Psoas muscle (tissue), 8 donors: ENCODE data around the gene ITGAD. TPM values are rescaled to one million over a fixed set of nuclear protein-coding genes. Genes with fewer than 3 reads are reported as not detected.

Source experiments
- ATAC-seq, 4 donors: fragments of 200-7000 bp; cut with Tn5 transposase; one replicate each; pipeline ENCODE4 v1.9.1; 2020; ENCODE audit warnings: moderate library complexity in 3 of 4, mild to moderate bottlenecking in 2 of 4
- DNase-seq, 2 donors: peaks; one replicate each; pipeline ENCODE4 v3.0.0-alpha.2; 2020
- H3K27ac ChIP-seq: fragments of 200-600 bp; one replicate; pipeline ENCODE4 v1.8.0; 2022
- H3K27me3 ChIP-seq, 3 donors: fragments of 200-600 bp in 1 of 3; one replicate each; pipeline versions ENCODE4 v1.6.1 to v1.8.0; 2013 to 2022; ENCODE audit warnings: low read length in 2 of 3, mild to moderate bottlenecking in 2 of 3, moderate library complexity in 1 of 3; ENCODE audit not compliant: insufficient read depth in 3 of 3
- H3K36me3 ChIP-seq, 2 donors: fragments of 200-600 bp in 1 of 2; one replicate each; pipeline versions ENCODE4 v1.6.1 to v1.8.0; 2013 to 2022; ENCODE audit warnings: low read depth in 1 of 2, mild to moderate bottlenecking in 1 of 2, moderate library complexity in 1 of 2; ENCODE audit not compliant: insufficient read depth in 1 of 2
- H3K4me1 ChIP-seq: fragments of 200-600 bp; one replicate; pipeline ENCODE4 v1.8.0; 2022
- H3K4me3 ChIP-seq: fragments of 200-600 bp; one replicate; pipeline ENCODE4 v1.8.0; 2022; ENCODE audit warnings: mild to moderate bottlenecking
- H3K9me3 ChIP-seq: fragments of 200-600 bp; one replicate; pipeline ENCODE4 v1.8.0; 2022
- CTCF ChIP-seq: fragments of 200-600 bp; IDR thresholded peaks from one replicate; pipeline ENCODE4 v1.8.0; 2022; ENCODE audit warnings: antibody characterized with exemption
- WGBS, 3 donors: extraction: QIAGEN DNeasy Blood & Tissue Kit; methylation state at CpG; one replicate each; pipeline versions ENCODE4 v1.1.6 to v1.1.7; 2013; 5-methylcytosine and 5-hydroxymethylcytosine counted together
- intact Hi-C, 2 donors: fragments of 100-400 bp; cut with DNase I; formaldehyde crosslinking; loops; one replicate each; pipeline versions ENCODE4 v1.11.0 to v1.14.2; 2022
- polyA plus RNA-seq, 3 donors: library from polyadenylated mRNA; stranded (reverse); fragments of 200-250 nt; gene quantifications; one replicate each; pipeline ENCODE4 v1.2.3, GENCODE V29; 2013
- total RNA-seq, 4 donors: library from RNA; stranded (reverse); fragmentation: NEBNext Ultra II Directional in 2 of 4; extraction: Animal tissue kit (Norgen Biotek cat#: 25700) in 2 of 4; gene quantifications; one replicate each; pipeline versions ENCODE4 v1.2.1 to v1.2.4, GENCODE V29; 2021 to 2023
- donor health status: healthy with polysubstance abuse.
- donor health status: DM: no; HTN: no; CAD: no; lungs with moderate emphysema.
- donor health status: Bipolar disorder and iron deficiency.
- donor health status: healthy.
- donor health status: DM: yes; HTN: yes; CAD: no.
- donor health status: DM: no; HTN: no; CAD: no.
- donor health status: DM: no; HTN: no; CAD: no.
- donor health status: DM: yes; HTN: yes; CAD: no.

ITGAD gene
- total and polyA plus RNA-seq, 7 donors, result 0.01 to 0.42 (median 0.06) TPM; not detected in 3

- DNase-seq, result no peak
- H3K4me1 ChIP-seq, result no peaks in the 10 kb centered on the region
- no peaks in the 10 kb centered on the region for H3K9me3 ChIP-seq
- no peaks in the 10 kb centered on the region for H3K27me3 ChIP-seq
- H3K36me3 ChIP-seq, result no peaks in the 10 kb centered on the region
- no peak for ATAC-seq
- no peak overlapping the region for H3K27ac ChIP-seq
- WGBS, 3 donors, result 70 to 74% (median 71%) methylated on average over 18 of the region's 18 CpGs
- TF ChIP-seq CTCF, result no peak
- H3K4me3 ChIP-seq, result no peak overlapping the region
- intact Hi-C loops, result loop anchor here in 1 of 2 donors (10.0 kb wide), 1 partner anchor 152 kb away; no protein-coding TSS in a partner anchor
Observed at GRCh38 chr16:31397096-31397660, 4.0 kb downstream of the ITGAD start.

GRCh38 chr16:31397701-31398100 lies 4.6 kb downstream of the ITGAD start:
- no peaks in the 10 kb centered on the region for H3K9me3 ChIP-seq
- no peak for TF ChIP-seq CTCF
- no peaks in the 10 kb centered on the region for H3K27me3 ChIP-seq
- ATAC-seq, result no peak
- H3K4me1 ChIP-seq, result no peaks in the 10 kb centered on the region
- H3K4me3 ChIP-seq, result no peak overlapping the region
- intact Hi-C loops, result loop anchor here in 1 of 2 donors (10.0 kb wide), 1 partner anchor 153 kb away; no protein-coding TSS in a partner anchor
- no peak for DNase-seq
- no peaks in the 10 kb centered on the region for H3K36me3 ChIP-seq
- no peak overlapping the region for H3K27ac ChIP-seq
- 66 to 75% (median 74%) methylated on average over 9 of the region's 9 CpGs for WGBS, 3 donors

GRCh38 chr16:31400191-31400590 lies 7.1 kb downstream of the ITGAD start:
- DNase-seq, result no peak
- no peak for TF ChIP-seq CTCF
- H3K36me3 ChIP-seq, result no peaks in the 10 kb centered on the region
- H3K27me3 ChIP-seq, result no peaks in the 10 kb centered on the region
- intact Hi-C loops, result no loop called here
- H3K4me3 ChIP-seq, result no peak overlapping the region
- 69 to 78% (median 70%) methylated on average over 2 of the region's 2 CpGs for WGBS, 3 donors
- no peaks in the 10 kb centered on the region for H3K4me1 ChIP-seq
- no peak overlapping the region for H3K27ac ChIP-seq
- H3K9me3 ChIP-seq, result no peaks in the 10 kb centered on the region
- ATAC-seq, result no peak

GRCh38 chr16:31401436-31401835 lies 8.3 kb downstream of the ITGAD start:
- intact Hi-C loops, result no loop called here
- no peaks in the 10 kb centered on the region for H3K4me1 ChIP-seq
- ATAC-seq (no peak), DNase-seq (no peak)
- H3K9me3 ChIP-seq, result no peaks in the 10 kb centered on the region
- 68 to 73% (median 71%) methylated on average over 11 of the region's 11 CpGs for WGBS, 3 donors
- no peak for TF ChIP-seq CTCF
- H3K27ac ChIP-seq, result no peak overlapping the region
- no peaks in the 10 kb centered on the region for H3K27me3 ChIP-seq
- H3K36me3 ChIP-seq, result no peaks in the 10 kb centered on the region
- no peak overlapping the region for H3K4me3 ChIP-seq

GRCh38 chr16:31402687-31403086 lies 9.6 kb downstream of the ITGAD start:
- Histone ChIP-seq H3K27me3 (no peaks in the 10 kb centered on the region), H3K4me1 (no peaks in the 10 kb centered on the region), H3K4me3 (no peak overlapping the region), H3K27ac (no peak overlapping the region), H3K36me3 (no peaks in the 10 kb centered on the region), H3K9me3 (no peaks in the 10 kb centered on the region)
- DNase-seq (no peak), ATAC-seq (no peak)
- intact Hi-C loops, result no loop called here
- WGBS, 3 donors, result 85 to 94% (median 92%) methylated on average over 1 of the region's 1 CpG
- TF ChIP-seq CTCF, result no peak
